GM23248 (cell line): ENCODE results near the gene SIK3.

Experiments
- EZH2 ChIP-seq: fragments of 200-600 bp; sonication (generic); IDR thresholded peaks from 2 replicates; pipeline ENCODE4 v1.6.1; 2018; ENCODE audit warnings: antibody characterized with exemption, mild to moderate bottlenecking; ENCODE audit not compliant: insufficient read depth, poor library complexity, severe bottlenecking
- EZH2phosphoT487 ChIP-seq: fragments of 200-600 bp; sonication (generic); IDR thresholded peaks from 2 replicates; pipeline ENCODE4 v1.6.1; 2018; ENCODE audit warnings: antibody characterized with exemption, moderate library complexity, mild to moderate bottlenecking, low read depth; ENCODE audit not compliant: insufficient read depth

- TF ChIP-seq EZH2, result no peak
- no peak for TF ChIP-seq EZH2phosphoT487
Observed at GRCh38 chr11:116930586-116930985, 167.6 kb downstream of the SIK3 start.
